ENCODE data around the gene SPTB.

DNA sequence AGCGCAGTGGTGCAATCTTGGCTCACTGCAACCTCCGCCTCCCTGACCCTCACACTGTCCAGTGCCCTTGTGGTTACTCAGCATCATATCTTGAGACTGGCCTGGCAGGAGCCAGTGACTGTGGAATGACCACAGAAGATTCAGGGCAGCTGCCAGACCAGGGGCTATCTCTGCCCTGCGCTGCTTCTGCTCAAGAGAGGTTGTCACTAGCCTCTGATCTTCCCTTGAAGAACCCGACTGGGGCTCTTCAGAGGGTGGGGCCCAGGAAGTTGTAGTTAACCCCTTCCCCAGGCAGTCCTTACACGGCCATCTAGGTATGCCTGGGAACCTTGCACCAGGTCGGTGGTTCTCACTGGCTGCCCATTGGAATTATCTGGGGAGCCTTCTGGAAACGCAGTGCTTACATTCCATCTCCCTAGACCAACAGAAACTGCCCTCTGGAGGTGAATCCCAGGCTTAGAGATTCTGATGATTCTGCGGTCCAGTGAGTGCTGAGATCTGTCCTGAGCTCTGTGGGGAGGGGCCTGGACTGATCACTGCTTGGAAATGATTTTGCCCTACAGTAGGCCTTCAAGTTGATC lies 134.1 kb downstream of the SPTB start:
- no peak for TF ChIP-seq SUZ12 (IDR thresholded peaks at IDR 0.05; ENCODE audit: extremely low read depth, insufficient read depth, insufficient read length)
- no peak for TF ChIP-seq YY1 (IDR thresholded peaks at IDR 0.05; ENCODE audit: insufficient read depth, insufficient read length)

Measured in NT2/D1 (cell line).